ENCODE measurements around the gene OR2T6.
"Not testable (repeated sequence)": the region's sequence is repeated elsewhere in the genome, so short reads cannot be mapped to it uniquely, and the experiment has no call there.

OR2T6 gene

DNA sequence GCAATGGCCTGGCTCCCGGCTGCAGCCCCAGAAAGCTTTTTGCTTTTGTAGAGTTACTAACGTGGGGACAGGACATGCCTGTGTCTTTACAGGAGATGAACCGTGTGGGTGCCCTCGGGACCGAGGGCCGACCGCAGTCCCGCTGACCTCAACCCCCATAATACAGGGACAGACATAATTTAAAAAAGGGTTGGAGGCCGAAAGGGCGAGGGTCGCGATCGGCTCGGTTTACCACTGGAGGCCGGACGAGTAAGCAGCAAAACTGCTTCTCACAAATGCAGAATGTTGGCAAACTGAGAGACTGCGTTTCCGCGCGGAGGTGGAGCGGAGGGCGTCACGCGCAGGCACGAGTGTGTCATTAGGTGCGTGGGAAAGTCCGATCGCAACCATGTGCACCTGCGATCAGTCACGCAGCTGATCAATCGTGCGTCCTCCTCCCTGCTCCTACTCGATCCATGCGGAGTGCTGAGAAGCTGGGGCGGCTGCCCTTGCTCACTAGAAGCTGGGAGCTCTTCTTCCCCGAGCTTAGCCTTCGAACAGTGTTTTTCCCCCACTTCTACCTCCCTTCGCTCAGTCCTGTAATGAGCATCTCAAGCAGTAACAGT, 58.4 kb downstream of the OR2T6 start:
- DNase-seq: not testable (repeated sequence)

- DNase-seq: not testable (repeated sequence)
Observed at GRCh38 chr1:248434913-248435312, 59.4 kb downstream of the OR2T6 start.

- not testable (repeated sequence) for DNase-seq
Observed at GRCh38 chr1:248436303-248436702, 60.8 kb downstream of the OR2T6 start.

- DNase-seq: not testable (repeated sequence)
Observed at GRCh38 chr1:248438668-248439067, 63.1 kb downstream of the OR2T6 start.

GRCh38 chr1:248439283-248439682, 63.7 kb downstream of the OR2T6 start:
- DNase-seq: not testable (repeated sequence)

Data from T-helper 9 cell (primary cell).